Sigmoid colon (tissue), 7 donors: ENCODE measurements around the gene RPL36A. TPM values are rescaled to one million over a fixed set of nuclear protein-coding genes. Genes with fewer than 3 reads are reported as not detected.

Experiments used
- DNase-seq: peaks from one replicate; pipeline ENCODE4 v3.0.0-alpha.2; 2019
- H3K27ac ChIP-seq, 4 donors: fragments of 200-600 bp; sonication (generic); one replicate each; pipeline ENCODE4 v1.5.1; 2016 to 2019; ENCODE audit warnings: mild to moderate bottlenecking in 1 of 4
- H3K27me3 ChIP-seq, 3 donors: fragments of 200-600 bp; sonication (generic); one replicate each; pipeline ENCODE4 v1.5.1; 2019; ENCODE audit warnings: mild to moderate bottlenecking in 1 of 3
- H3K36me3 ChIP-seq, 4 donors: fragments of 200-600 bp; sonication (generic); one replicate each; pipeline ENCODE4 v1.5.1; 2016 to 2019
- H3K4me1 ChIP-seq, 4 donors: fragments of 200-600 bp; sonication (generic); one replicate each; pipeline ENCODE4 v1.5.1; 2017 to 2019
- H3K4me3 ChIP-seq, 4 donors: fragments of 200-600 bp; sonication (generic); one replicate each; pipeline ENCODE4 v1.5.1; 2017 to 2019; ENCODE audit warnings: mild to moderate bottlenecking in 2 of 4, moderate library complexity in 1 of 4
- H3K9me3 ChIP-seq, 4 donors: fragments of 200-600 bp in 3 of 4; sonication (generic) in 3 of 4; one replicate each; pipeline versions ENCODE4 v1.5.1 to v1.6.1; 2013 to 2019
- EP300 ChIP-seq, 4 donors: sonication (generic); formaldehyde crosslinking; IDR thresholded peaks; one replicate each; pipeline ENCODE4 v1.6.1; 2017; ENCODE audit warnings: antibody characterized with exemption in 4 of 4
- POLR2A ChIP-seq, 2 donors: fragments of 450-650 bp; IDR thresholded peaks; one replicate each; pipeline ENCODE4 v1.6.1; 2016; ENCODE audit warnings: antibody characterized with exemption in 2 of 2, mild to moderate bottlenecking in 2 of 2, moderate library complexity in 2 of 2
- POLR2AphosphoS5 ChIP-seq, 4 donors: sonication (generic); formaldehyde crosslinking; IDR thresholded peaks; one replicate each; pipeline ENCODE4 v1.6.1; 2017; ENCODE audit warnings: antibody characterized with exemption in 4 of 4
- WGBS, 2 donors: extraction: QIAGEN DNeasy Blood & Tissue Kit; methylation state at CpG; one replicate each; pipeline ENCODE4 v1.1.7; 2013; 5-methylcytosine and 5-hydroxymethylcytosine counted together
- intact Hi-C: fragments of 100-400 bp; cut with DNase I; formaldehyde crosslinking; loops from one replicate; pipeline ENCODE4 v1.15.1; 2023
- polyA plus RNA-seq, 3 donors: library from polyadenylated mRNA; stranded (reverse); fragments of 200-250 nt; gene quantifications; one replicate each; pipeline ENCODE4 v1.2.3, GENCODE V29; 2013
- total RNA-seq, 4 donors: library from RNA; depleted of rRNA; stranded (reverse); fragments of >200 nt; gene quantifications; one replicate each; pipeline ENCODE4 v1.1.0, GENCODE V29; 2016
- TF ChIP-seq, protein P1 (sequence below), 4 experiments: fragments of 450-650 bp in 3 of 4; fragments of 200-600 bp in 1 of 4; IDR thresholded peaks; one replicate each; pipeline ENCODE4 v1.5.1; 2016 to 2019; ENCODE audit warnings: antibody characterized with exemption in 4 of 4, mild to moderate bottlenecking in 3 of 4, moderate library complexity in 2 of 4
- donor health status: healthy with polysubstance abuse.
- donor health status: Bipolar disorder and iron deficiency.
- donor health status: healthy.

The RPL36A gene
- total and polyA plus RNA-seq, 7 donors = 753 to 3,258 (median 1,854) TPM

DNA sequence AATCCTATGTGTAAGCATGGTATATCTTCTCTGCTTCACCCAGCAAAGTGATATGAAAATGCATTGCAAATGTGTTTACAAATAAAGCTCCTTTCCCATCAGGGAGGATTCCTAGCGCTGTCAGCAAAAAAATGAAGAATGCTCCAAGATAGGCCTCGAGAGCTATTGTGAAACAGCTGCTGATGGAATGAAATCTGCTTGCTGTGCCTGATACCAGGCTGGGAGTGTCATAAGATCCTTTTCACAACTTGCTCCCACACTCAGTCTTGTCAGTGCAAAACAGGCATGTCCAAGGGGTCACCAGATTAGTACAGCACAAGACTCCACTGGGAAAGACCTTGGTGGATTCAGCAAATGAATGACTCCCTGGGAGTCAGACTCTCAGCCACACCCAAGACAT is 51.3 kb downstream of the RPL36A start:
- Histone ChIP-seq H3K4me3 (no peak overlapping the region), H3K27me3 (no peaks in the 10 kb centered on the region), H3K27ac (no peak overlapping the region), H3K4me1 (no peaks in the 10 kb centered on the region), H3K9me3 (no peaks in the 10 kb centered on the region), H3K36me3 (peaks cover 0 to 30% (median 4%) of the 10 kb centered on the region in 4 donors)
- 86 to 88% methylated on average over 2 of the region's 2 CpGs for WGBS, 2 donors
- intact Hi-C loops = no loop called here
- DNase-seq = no peak
- TF ChIP-seq POLR2AphosphoS5 (IDR thresholded peaks at IDR 0.05) (no peak), POLR2A (IDR thresholded peaks at IDR 0.05) (no peak), EP300 (IDR thresholded peaks at IDR 0.05) (no peak)
- TF ChIP-seq, protein P1, sequence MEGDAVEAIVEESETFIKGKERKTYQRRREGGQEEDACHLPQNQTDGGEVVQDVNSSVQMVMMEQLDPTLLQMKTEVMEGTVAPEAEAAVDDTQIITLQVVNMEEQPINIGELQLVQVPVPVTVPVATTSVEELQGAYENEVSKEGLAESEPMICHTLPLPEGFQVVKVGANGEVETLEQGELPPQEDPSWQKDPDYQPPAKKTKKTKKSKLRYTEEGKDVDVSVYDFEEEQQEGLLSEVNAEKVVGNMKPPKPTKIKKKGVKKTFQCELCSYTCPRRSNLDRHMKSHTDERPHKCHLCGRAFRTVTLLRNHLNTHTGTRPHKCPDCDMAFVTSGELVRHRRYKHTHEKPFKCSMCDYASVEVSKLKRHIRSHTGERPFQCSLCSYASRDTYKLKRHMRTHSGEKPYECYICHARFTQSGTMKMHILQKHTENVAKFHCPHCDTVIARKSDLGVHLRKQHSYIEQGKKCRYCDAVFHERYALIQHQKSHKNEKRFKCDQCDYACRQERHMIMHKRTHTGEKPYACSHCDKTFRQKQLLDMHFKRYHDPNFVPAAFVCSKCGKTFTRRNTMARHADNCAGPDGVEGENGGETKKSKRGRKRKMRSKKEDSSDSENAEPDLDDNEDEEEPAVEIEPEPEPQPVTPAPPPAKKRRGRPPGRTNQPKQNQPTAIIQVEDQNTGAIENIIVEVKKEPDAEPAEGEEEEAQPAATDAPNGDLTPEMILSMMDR (IDR thresholded peaks at IDR 0.05) = no peak

Other genes with a start within 250 kb of the RPL36A start
- 1 to 10 TPM; 4.8 to 7.1 (median 6.4) TPM for gene DRP2, start 171.2 kb upstream of the RPL36A start, total RNA-seq
- under 1 TPM in 2 of 3 donors, not detected in 1; 0.48 to 0.60 TPM for gene DRP2, start 171.2 kb upstream of the RPL36A start, polyA plus RNA-seq
- under 1 TPM in 2 of 4 donors, not detected in 2; 0.16 to 0.54 TPM for gene TAF7L, start 99.7 kb upstream of the RPL36A start, total RNA-seq
- gene TAF7L, start 99.7 kb upstream of the RPL36A start, polyA plus RNA-seq = under 1 TPM in 1 of 3 donors, not detected in 2; 0.12 TPM
- gene TIMM8A, start 42.3 kb upstream of the RPL36A start, total RNA-seq = 1 to 10 TPM; 3.0 to 7.1 (median 4.6) TPM
- gene TIMM8A, start 42.3 kb upstream of the RPL36A start, polyA plus RNA-seq = 10 to 100 TPM in 2 of 3 donors, 1 to 10 TPM in 1; 7.2 to 14.2 (median 11.8) TPM
- 1 to 10 TPM; 4.2 to 8.6 (median 6.1) TPM for gene BTK, start 4.8 kb upstream of the RPL36A start, total RNA-seq
- 10 to 100 TPM in 1 of 3 donors, 1 to 10 TPM in 2; 4.2 to 23.2 (median 5.4) TPM for gene BTK, start 4.8 kb upstream of the RPL36A start, polyA plus RNA-seq
- 10 to 100 TPM in 3 of 4 donors, 1 to 10 TPM in 1; 9.7 to 15.3 (median 13.0) TPM for gene GLA, start 16.9 kb downstream of the RPL36A start, total RNA-seq
- 10 to 100 TPM in 2 of 3 donors, 1 to 10 TPM in 1; 6.0 to 24.0 (median 23.2) TPM for gene GLA, start 16.9 kb downstream of the RPL36A start, polyA plus RNA-seq
- gene HNRNPH2, start 17.2 kb downstream of the RPL36A start, total RNA-seq = 10 to 100 TPM; 38.8 to 51.0 (median 47.2) TPM
- 10 to 100 TPM; 56.5 to 66.4 (median 64.7) TPM for gene HNRNPH2, start 17.2 kb downstream of the RPL36A start, polyA plus RNA-seq
- gene ARMCX4, start 94.4 kb downstream of the RPL36A start, total RNA-seq = 10 to 100 TPM in 3 of 4 donors, 1 to 10 TPM in 1; 9.5 to 26.3 (median 12.4) TPM
- 1 to 10 TPM; 3.2 to 5.4 (median 5.3) TPM for gene ARMCX4, start 94.4 kb downstream of the RPL36A start, polyA plus RNA-seq
- 10 to 100 TPM; 49.1 to 73.1 (median 60.7) TPM for gene ARMCX1, start 159.5 kb downstream of the RPL36A start, total RNA-seq
- 10 to 100 TPM in 1 of 3 donors, 1 to 10 TPM in 2; 2.8 to 13.2 (median 8.2) TPM for gene ARMCX1, start 159.5 kb downstream of the RPL36A start, polyA plus RNA-seq
- 10 to 100 TPM; 12.8 to 24.1 (median 18.5) TPM for gene ARMCX6, start 227.0 kb downstream of the RPL36A start, total RNA-seq
- 10 to 100 TPM; 17.6 to 23.1 (median 22.2) TPM for gene ARMCX6, start 227.0 kb downstream of the RPL36A start, polyA plus RNA-seq
- 10 to 100 TPM; 46.8 to 53.3 (median 50.8) TPM for gene ARMCX3, start 232.1 kb downstream of the RPL36A start, total RNA-seq
- 10 to 100 TPM; 12.6 to 27.1 (median 14.3) TPM for gene ARMCX3, start 232.1 kb downstream of the RPL36A start, polyA plus RNA-seq